H9 (cell line): ENCODE data around the gene CHSY3. TPM values are rescaled to one million over a fixed set of nuclear protein-coding genes. Genes with fewer than 3 reads are reported as not detected.

ENCODE experiments used
- DNase-seq: peaks from one replicate; pipeline ENCODE4 v3.0.0-alpha.2; 2017
- H2AFZ ChIP-seq: one replicate; pipeline ENCODE4 v1.6.1; 2013; ENCODE audit warnings: mild to moderate bottlenecking, low read length, control low read depth, moderate library complexity
- H2AK5ac ChIP-seq: 2 replicates; pipeline ENCODE4 v1.6.1; 2013; ENCODE audit warnings: low read length, control low read depth, mixed read lengths; ENCODE audit not compliant: insufficient read length
- H2BK120ac ChIP-seq: one replicate; pipeline ENCODE4 v1.6.1; 2013; ENCODE audit warnings: low read depth, mild to moderate bottlenecking, low read length, control low read depth, inconsistent platforms; ENCODE audit not compliant: poor library complexity, severe bottlenecking
- H2BK12ac ChIP-seq: 2 replicates; pipeline ENCODE4 v1.6.1; 2013; ENCODE audit warnings: low read length, control low read depth, mixed read lengths, low read depth; ENCODE audit not compliant: insufficient read length
- H2BK15ac ChIP-seq: 2 replicates; pipeline ENCODE4 v1.6.1; 2013; ENCODE audit warnings: low read depth, low read length, control low read depth
- H2BK20ac ChIP-seq: one replicate; pipeline ENCODE4 v1.6.1; 2013; ENCODE audit warnings: low read depth, mild to moderate bottlenecking, low read length, control low read depth, inconsistent platforms; ENCODE audit not compliant: poor library complexity, severe bottlenecking
- H2BK5ac ChIP-seq: 2 replicates; pipeline ENCODE4 v1.6.1; 2013; ENCODE audit warnings: low read length, control low read depth, mixed read lengths; ENCODE audit not compliant: insufficient read length
- H3K14ac ChIP-seq: 2 replicates; pipeline ENCODE4 v1.6.1; 2013; ENCODE audit warnings: low read length, control low read depth; ENCODE audit not compliant: insufficient read depth
- H3K18ac ChIP-seq: 2 replicates; pipeline ENCODE4 v1.6.1; 2013; ENCODE audit warnings: low read depth, mild to moderate bottlenecking, mixed read lengths, low read length, control low read depth; ENCODE audit not compliant: insufficient read length
- H3K23ac ChIP-seq: 2 replicates; pipeline ENCODE4 v1.6.1; 2013; ENCODE audit warnings: low read length, control low read depth, mixed read lengths, low read depth; ENCODE audit not compliant: insufficient read length
- H3K23me2 ChIP-seq: 2 replicates; pipeline ENCODE4 v1.6.1; 2013; ENCODE audit warnings: low read depth, mild to moderate bottlenecking, mixed read lengths, low read length, control low read depth; ENCODE audit not compliant: insufficient read length, poor library complexity, severe bottlenecking
- H3K27ac ChIP-seq: 2 replicates; pipeline ENCODE4 v1.5.1; 2013; ENCODE audit warnings: low read length, control low read depth, mixed read lengths, low read depth; ENCODE audit not compliant: insufficient read length
- H3K27me3 ChIP-seq: 2 replicates; pipeline ENCODE4 v1.6.1; 2013; ENCODE audit warnings: low read length, control low read depth, inconsistent platforms; ENCODE audit not compliant: insufficient read depth
- H3K4ac ChIP-seq: 2 replicates; pipeline ENCODE4 v1.6.1; 2013; ENCODE audit warnings: low read depth, mild to moderate bottlenecking, control low read depth, inconsistent platforms, low read length, moderate library complexity
- H3K4me1 ChIP-seq: 2 replicates; pipeline ENCODE4 v1.6.1; 2013; ENCODE audit warnings: low read length, control low read depth, inconsistent platforms; ENCODE audit not compliant: insufficient read depth
- H3K4me2 ChIP-seq: 2 replicates; pipeline ENCODE4 v1.6.1; 2013; ENCODE audit warnings: low read length, control low read depth, mixed read lengths; ENCODE audit not compliant: insufficient read length, insufficient read depth
- H3K56ac ChIP-seq: 2 replicates; pipeline ENCODE4 v1.6.1; 2013; ENCODE audit warnings: low read depth, mild to moderate bottlenecking, mixed read lengths, low read length, control low read depth; ENCODE audit not compliant: insufficient read length
- H3K79me1 ChIP-seq: 2 replicates; pipeline ENCODE4 v1.6.1; 2013; ENCODE audit warnings: low read depth, mild to moderate bottlenecking, moderate library complexity, low read length, control low read depth, inconsistent platforms; ENCODE audit not compliant: insufficient read depth, poor library complexity, severe bottlenecking
- H3K79me2 ChIP-seq: 2 replicates; pipeline ENCODE4 v1.6.1; 2013; ENCODE audit warnings: low read length, control low read depth, inconsistent platforms; ENCODE audit not compliant: insufficient read depth
- H3K9ac ChIP-seq: 2 replicates; pipeline ENCODE4 v1.6.1; 2013; ENCODE audit warnings: low read length, control low read depth, mixed read lengths; ENCODE audit not compliant: insufficient read length; ENCODE audit errors: extremely low read depth
- H3K9me3 ChIP-seq: one replicate; pipeline ENCODE4 v1.6.1; 2013; ENCODE audit warnings: low read depth, low read length, inconsistent platforms; ENCODE audit not compliant: control insufficient read depth
- H3T11ph ChIP-seq: one replicate; pipeline ENCODE4 v1.6.1; 2013; ENCODE audit warnings: mild to moderate bottlenecking, low read length, control low read depth, inconsistent platforms
- H4K20me1 ChIP-seq: one replicate; pipeline ENCODE4 v1.6.1; 2013; ENCODE audit not compliant: control insufficient read depth, insufficient read length, insufficient read depth
- H4K5ac ChIP-seq: 2 replicates; pipeline ENCODE4 v1.6.1; 2013; ENCODE audit warnings: low read depth, mild to moderate bottlenecking, mixed read lengths, low read length, control low read depth; ENCODE audit not compliant: insufficient read length
- H4K8ac ChIP-seq: replicated peaks from 2 replicates; pipeline ENCODE4 v1.6.1; 2013; ENCODE audit warnings: low read length, control low read depth, mixed read lengths, low read depth; ENCODE audit not compliant: insufficient read length
- H4K91ac ChIP-seq: 2 replicates; pipeline ENCODE4 v1.6.1; 2013; ENCODE audit warnings: low read depth, mild to moderate bottlenecking, moderate library complexity, mixed read lengths, low read length, control low read depth; ENCODE audit not compliant: insufficient read length
- H3K27ac Mint-ChIP-seq, 3 experiments: 2 replicates in 2 of 3; 3 replicates in 1 of 3; pipeline ENCODE4 v1.8.0; 2020 to 2021; ENCODE audit warnings: mixed read lengths in 3 of 3, mild to moderate bottlenecking in 1 of 3, moderate library complexity in 1 of 3
- H3K27me3 Mint-ChIP-seq: 2 replicates; pipeline ENCODE4 v1.8.0; 2021; ENCODE audit warnings: low read depth, mild to moderate bottlenecking, moderate library complexity, mixed read lengths
- H3K36me3 Mint-ChIP-seq, 3 experiments: 2 replicates in 2 of 3; 3 replicates in 1 of 3; pipeline ENCODE4 v1.8.0; 2020 to 2021; ENCODE audit warnings: low read depth in 3 of 3, mixed read lengths in 3 of 3; ENCODE audit not compliant: insufficient read depth in 1 of 3
- H3K4me1 Mint-ChIP-seq, 2 experiments: 2 replicates each; pipeline ENCODE4 v1.8.0; 2020; ENCODE audit warnings: mixed read lengths in 2 of 2
- H3K4me3 Mint-ChIP-seq, 2 experiments: 2 replicates in 1 of 2; 3 replicates in 1 of 2; pipeline ENCODE4 v1.8.0; 2020 to 2021; ENCODE audit warnings: mild to moderate bottlenecking in 2 of 2, mixed read lengths in 2 of 2, moderate library complexity in 1 of 2
- H3K9me3 Mint-ChIP-seq, 2 experiments: 2 replicates in 1 of 2; 3 replicates in 1 of 2; pipeline ENCODE4 v1.8.0; 2020; ENCODE audit warnings: mild to moderate bottlenecking in 2 of 2, mixed read lengths in 2 of 2, moderate library complexity in 1 of 2
- WGBS: extraction: QIAGEN DNeasy Blood & Tissue Kit; methylation state at CpG from one replicate; pipeline ENCODE4 v1.1.7; 2013; ENCODE audit warnings: missing lambda C conversion rate, low lambda C conversion rate, mixed read lengths; ENCODE audit not compliant: insufficient read length; ENCODE audit errors: extremely low coverage; 5-methylcytosine and 5-hydroxymethylcytosine counted together
- total RNA-seq: library from RNA; stranded (reverse); gene quantifications from 2 replicates; pipeline ENCODE4 v1.2.1, GENCODE V29; 2021
- TF ChIP-seq, protein P1 (sequence below): fragments of 200-600 bp; sonication (generic); conservative IDR thresholded peaks from 3 replicates; pipeline ENCODE4 v1.8.0; 2021; ENCODE audit warnings: antibody characterized with exemption, mild to moderate bottlenecking

The CHSY3 gene
- total RNA-seq, 1 experiment from 2014 or later: 0.37 TPM

GRCh38 chr5:130234816-130235215, 330.6 kb downstream of the CHSY3 start:
- Histone ChIP-seq H4K91ac (no peak overlapping the region), H3T11ph (no peak overlapping the region), H3K18ac (no peak overlapping the region), H2BK5ac (no peak overlapping the region), H3K23ac (no peak overlapping the region), H4K8ac (no peak overlapping the region), H3K23me2 (no peaks in the 10 kb centered on the region), H3K56ac (no peak overlapping the region), H3K4me2 (no peak overlapping the region), H4K20me1 (no peaks in the 10 kb centered on the region), H2BK120ac (no peak overlapping the region), H3K27ac (no peak overlapping the region), H4K5ac (no peak overlapping the region), H3K79me2 (no peaks in the 10 kb centered on the region), H2AK5ac (no peak overlapping the region), H3K79me1 (no peaks in the 10 kb centered on the region), H2BK15ac (no peak overlapping the region), H3K9me3 (no peaks in the 10 kb centered on the region), H2AFZ (no peak overlapping the region), H3K9ac (no peak overlapping the region), H3K27me3 (no peaks in the 10 kb centered on the region), H3K4me1 (no peaks in the 10 kb centered on the region), H3K4ac (no peak overlapping the region), H3K14ac (no peak overlapping the region), H2BK20ac (no peak overlapping the region), H2BK12ac (no peak overlapping the region)
- Mint-ChIP-seq H3K36me3 (no peaks in the 10 kb centered on the region), H3K27ac (no peak overlapping the region), H3K4me1 (0 out of 4 replicates have a peak, but pooled peaks cover 0 to 2% of the 10 kb centered on the region in 2 experiments), H3K9me3 (no peaks in the 10 kb centered on the region), H3K4me3 (no peak overlapping the region), H3K27me3 (no peaks in the 10 kb centered on the region)
- WGBS: no CpG with 5 or more reads among the region's 1 CpG
- TF ChIP-seq, protein P1, sequence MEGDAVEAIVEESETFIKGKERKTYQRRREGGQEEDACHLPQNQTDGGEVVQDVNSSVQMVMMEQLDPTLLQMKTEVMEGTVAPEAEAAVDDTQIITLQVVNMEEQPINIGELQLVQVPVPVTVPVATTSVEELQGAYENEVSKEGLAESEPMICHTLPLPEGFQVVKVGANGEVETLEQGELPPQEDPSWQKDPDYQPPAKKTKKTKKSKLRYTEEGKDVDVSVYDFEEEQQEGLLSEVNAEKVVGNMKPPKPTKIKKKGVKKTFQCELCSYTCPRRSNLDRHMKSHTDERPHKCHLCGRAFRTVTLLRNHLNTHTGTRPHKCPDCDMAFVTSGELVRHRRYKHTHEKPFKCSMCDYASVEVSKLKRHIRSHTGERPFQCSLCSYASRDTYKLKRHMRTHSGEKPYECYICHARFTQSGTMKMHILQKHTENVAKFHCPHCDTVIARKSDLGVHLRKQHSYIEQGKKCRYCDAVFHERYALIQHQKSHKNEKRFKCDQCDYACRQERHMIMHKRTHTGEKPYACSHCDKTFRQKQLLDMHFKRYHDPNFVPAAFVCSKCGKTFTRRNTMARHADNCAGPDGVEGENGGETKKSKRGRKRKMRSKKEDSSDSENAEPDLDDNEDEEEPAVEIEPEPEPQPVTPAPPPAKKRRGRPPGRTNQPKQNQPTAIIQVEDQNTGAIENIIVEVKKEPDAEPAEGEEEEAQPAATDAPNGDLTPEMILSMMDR: no peak
- no peak for DNase-seq

Other genes starting within 250 kb of the CHSY3 start
- gene MINAR2, start 156.4 kb upstream of the CHSY3 start, total RNA-seq: 0.09 TPM in 1 of 2 replicates, not detected in the other